ENCODE results near the gene BTBD9.

DNA sequence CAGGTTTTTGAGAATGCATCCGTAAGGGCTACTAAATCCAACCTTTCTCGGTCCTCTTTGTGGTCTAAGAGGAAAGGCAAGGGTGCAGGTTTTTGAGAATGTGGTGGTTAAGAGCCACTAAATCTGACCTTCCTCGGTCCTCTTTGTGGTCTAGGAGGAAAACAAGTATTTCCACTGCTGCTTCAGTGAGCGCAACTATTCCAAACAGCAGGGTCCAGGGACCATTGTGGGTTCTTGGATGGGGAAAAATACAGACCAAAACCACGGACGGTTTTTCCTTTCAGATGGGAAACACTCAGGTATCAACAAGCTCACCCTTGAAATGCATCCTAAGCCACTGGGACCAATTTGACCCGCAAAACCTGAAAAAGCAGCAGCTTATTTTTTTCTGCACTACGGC lies 21.9 kb downstream of the BTBD9 start:
- TF ChIP-seq, protein P1, sequence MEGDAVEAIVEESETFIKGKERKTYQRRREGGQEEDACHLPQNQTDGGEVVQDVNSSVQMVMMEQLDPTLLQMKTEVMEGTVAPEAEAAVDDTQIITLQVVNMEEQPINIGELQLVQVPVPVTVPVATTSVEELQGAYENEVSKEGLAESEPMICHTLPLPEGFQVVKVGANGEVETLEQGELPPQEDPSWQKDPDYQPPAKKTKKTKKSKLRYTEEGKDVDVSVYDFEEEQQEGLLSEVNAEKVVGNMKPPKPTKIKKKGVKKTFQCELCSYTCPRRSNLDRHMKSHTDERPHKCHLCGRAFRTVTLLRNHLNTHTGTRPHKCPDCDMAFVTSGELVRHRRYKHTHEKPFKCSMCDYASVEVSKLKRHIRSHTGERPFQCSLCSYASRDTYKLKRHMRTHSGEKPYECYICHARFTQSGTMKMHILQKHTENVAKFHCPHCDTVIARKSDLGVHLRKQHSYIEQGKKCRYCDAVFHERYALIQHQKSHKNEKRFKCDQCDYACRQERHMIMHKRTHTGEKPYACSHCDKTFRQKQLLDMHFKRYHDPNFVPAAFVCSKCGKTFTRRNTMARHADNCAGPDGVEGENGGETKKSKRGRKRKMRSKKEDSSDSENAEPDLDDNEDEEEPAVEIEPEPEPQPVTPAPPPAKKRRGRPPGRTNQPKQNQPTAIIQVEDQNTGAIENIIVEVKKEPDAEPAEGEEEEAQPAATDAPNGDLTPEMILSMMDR (IDR thresholded peaks at IDR 0.05 in 8 of 11, conservative IDR thresholded peaks at IDR 0.05 in 3 of 11), result no peak
- TF ChIP-seq POLR2AphosphoS5 (IDR thresholded peaks at IDR 0.05), result no peak
